Measurements from ENCODE around the gene ADAMTS17. TPM values are rescaled to one million over a fixed set of nuclear protein-coding genes. Genes with fewer than 3 reads are reported as not detected.
"Not testable (repeated sequence)": the region's sequence is repeated elsewhere in the genome, so short reads cannot be mapped to it uniquely, and the experiment has no call there.

Gene ADAMTS17
- polyA plus RNA-seq, 10 donors, result 3.6 to 8.1 (median 5.5) TPM

DNA sequence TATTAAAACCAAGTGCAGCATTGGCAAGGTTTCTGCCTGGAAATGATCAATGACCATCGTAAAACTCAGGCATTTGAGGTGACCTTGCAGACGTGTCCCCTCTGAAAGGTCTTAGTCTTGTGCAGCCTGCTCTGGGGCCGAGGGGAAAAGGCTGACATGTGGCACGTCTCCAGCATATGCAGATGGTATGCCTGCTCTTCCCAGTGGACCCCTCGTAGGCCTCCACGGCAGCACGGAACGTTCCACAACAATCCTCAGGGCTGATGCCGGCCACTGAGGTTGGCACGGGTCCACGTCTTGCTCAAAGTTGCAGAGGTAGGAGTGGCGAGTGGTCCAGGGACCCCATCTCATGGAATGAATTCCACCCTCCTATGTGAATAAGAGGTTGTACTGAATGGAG lies 361.0 kb downstream of the ADAMTS17 start:
- peak in 1 of 3 donors; percentile 35 for DNase-seq

DNA sequence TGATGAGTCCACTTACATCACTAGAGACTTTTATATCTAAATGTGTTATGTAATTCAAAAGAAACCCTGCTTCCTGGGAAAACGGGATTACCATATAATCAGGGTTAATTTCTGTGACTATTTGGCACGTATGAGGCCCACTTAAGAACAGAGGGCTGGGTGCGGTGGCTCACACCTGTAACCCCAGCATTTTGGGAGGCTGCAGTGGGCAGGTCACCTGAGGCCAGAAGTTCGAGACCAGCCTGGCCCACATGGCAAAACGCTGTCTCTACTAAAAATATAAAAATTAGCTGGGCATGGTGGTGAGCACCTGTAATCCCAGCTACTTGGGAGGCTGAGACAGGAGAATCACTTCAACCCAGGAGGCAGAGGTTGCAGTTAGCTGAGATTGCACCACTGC lies 361.9 kb downstream of the ADAMTS17 start:
- DNase-seq, result not testable (repeated sequence)

DNA sequence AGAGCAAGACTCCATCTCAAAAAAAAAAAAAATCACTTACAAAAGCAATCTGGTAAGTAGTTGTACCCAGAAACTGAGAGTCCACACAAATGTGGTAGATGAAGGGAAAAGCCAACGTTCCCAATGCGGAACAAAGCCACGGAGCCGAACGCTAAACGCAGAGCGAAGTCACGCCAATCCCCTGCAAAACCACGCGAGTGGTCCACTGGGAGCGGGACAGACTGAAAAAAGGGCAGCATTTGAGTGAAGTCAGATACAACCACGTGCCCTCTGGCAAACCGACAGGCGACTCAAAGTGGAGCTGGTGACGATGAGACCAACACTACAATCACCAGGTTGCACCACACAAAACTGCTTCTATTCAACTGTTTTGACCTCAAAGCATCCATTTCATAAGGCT lies 362.4 kb downstream of the ADAMTS17 start:
- no peak for DNase-seq

DNA sequence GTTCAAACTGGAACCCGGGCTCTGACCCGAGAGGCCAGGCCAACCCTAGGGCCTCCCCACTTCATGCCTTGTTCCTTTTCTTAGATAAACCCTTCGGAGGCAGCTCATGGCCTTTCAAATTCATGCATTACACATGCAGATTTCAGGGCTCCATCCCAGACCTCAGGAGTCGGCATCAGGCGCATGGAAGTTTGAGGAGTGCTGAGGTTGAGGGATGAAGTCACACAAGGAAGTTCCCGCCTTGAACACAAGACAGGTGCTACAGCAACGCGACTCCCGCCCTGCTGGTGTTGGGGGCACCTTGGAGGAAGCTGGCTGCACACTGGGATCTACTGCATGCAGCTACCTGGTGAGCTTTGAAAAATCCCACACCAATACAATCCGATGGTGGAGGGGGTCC lies 363.3 kb downstream of the ADAMTS17 start:
- no peak for DNase-seq

DNA sequence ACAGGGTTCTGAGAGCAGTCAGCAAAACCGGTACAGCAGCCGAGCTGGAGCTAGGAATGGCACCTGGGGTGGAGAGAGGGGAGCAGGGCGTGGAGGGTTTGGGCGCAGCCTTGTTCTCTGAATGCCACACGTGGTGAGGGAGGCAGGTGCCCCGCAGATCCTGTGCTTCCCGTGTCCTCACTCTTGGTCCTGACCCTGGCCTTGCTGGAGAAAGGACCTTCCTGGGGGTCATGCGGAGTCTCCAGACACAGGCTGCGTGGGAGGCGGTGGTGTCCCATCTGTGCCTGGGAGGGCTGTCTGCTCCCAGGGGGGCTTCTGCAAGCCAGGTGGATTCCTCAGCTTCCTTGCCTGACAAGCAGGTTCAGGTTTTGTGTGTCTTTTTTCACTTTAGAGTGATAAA lies 363.8 kb downstream of the ADAMTS17 start:
- DNase-seq, result no peak

DNA sequence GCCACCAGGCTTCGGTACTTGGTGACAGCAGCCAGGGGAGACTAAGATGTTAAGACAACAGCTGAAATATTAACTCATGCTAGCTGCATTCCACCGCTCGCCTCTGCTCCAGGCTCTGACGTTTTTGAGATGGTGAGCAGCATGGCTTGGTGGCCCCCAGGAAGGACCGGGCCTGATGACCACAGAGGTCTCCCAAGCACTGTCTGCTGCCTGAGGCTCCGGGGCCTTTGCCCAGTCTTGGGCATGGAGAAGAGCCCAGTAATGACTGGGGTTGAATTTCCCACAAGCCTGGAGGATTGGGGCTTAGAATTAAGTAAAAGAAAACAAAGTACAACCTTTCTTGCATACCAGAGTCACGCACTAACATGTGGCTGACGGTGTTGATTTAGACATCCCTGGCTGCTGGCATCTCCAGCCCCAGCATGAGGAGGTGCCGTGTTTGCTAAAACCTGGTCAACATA lies 364.9 kb downstream of the ADAMTS17 start:
- DNase-seq, result no peak

DNA sequence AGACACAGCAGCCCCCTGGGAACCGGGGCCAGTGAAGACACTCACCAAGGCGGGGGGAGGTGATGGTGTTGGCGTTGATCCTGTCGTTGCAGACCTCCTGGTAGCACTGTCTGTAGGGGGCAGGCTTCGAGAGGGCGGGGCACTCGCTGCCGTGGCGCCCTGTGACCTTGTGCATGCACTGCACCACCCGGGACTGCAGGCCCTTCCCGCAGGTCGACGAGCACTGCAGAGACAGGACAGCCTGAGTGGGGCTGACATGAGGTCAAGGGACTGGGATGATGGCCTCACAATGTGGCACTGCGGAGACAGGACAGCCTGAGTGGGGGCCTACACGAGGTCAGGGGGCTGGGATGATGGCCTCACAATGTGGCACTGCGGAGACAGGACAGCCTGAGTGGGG lies 365.8 kb downstream of the ADAMTS17 start:
- no peak for DNase-seq

DNA sequence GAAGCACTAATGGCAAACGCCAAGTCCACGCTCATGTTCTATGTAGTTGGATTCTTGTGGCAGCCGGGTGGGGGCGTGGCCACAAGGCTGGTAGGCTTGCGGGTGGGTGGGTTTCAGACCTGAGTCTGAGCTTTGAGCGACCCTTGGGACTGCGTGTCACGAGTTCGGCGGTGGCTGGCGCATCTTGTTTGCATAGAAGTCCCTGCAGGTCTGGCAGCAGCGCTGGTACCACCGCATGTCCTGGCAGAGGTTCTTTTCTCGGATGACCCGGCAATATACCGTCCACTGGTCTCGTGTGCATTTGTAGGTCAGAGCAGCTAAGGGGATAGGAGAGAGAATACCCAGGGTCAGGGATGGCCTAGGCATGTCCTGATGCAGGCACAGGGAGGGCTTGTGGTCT lies 367.5 kb downstream of the ADAMTS17 start:
- DNase-seq, result no peak

DNA sequence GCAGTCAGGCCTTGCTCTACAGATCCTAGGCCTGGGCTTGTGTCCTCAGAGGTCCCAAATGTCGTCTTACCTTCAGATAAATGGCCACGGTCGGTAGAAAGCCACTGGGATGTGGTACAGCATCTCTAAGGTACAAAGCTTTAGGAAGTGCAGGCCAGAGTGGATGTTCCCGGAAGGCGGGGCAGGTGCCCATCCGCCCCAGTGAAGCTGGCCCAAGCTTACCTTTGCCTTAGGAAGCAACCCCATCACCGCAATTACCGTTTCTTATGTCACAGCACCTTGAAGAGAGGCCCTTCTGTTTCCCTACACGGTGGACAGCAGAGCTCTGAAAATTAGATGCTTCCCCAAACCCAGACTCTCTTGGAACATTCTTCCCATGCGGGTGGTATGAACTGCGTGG lies 368.4 kb downstream of the ADAMTS17 start:
- DNase-seq, result no peak

DNA sequence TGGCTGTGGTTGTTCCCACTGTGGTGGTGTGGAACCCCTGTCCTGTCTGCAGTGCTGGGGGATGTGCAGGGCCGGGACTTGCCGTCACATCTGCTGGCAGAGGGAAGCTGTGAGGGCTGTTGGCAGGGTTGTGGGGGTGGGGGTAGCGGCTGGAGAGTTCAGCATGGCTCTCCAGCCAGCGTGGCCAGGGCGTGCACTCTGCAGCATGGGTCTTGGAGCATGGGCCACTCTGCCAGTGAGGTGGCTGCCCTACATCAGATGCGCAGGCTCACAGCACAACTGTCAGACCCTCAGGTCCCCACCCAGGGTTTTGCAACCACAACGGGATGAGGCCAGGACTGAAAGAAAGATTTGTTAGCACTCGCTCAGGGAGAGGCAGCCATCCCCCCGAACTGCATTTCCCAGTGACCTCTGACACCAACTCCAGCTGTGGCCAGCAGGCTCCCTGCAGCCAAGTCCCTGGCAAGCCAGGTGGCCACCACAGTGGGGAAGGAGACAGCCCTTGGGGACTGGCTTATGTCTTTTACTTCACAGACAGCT lies 370.8 kb downstream of the ADAMTS17 start:
- peak in 1 of 3 donors; percentile 54 for DNase-seq

DNA sequence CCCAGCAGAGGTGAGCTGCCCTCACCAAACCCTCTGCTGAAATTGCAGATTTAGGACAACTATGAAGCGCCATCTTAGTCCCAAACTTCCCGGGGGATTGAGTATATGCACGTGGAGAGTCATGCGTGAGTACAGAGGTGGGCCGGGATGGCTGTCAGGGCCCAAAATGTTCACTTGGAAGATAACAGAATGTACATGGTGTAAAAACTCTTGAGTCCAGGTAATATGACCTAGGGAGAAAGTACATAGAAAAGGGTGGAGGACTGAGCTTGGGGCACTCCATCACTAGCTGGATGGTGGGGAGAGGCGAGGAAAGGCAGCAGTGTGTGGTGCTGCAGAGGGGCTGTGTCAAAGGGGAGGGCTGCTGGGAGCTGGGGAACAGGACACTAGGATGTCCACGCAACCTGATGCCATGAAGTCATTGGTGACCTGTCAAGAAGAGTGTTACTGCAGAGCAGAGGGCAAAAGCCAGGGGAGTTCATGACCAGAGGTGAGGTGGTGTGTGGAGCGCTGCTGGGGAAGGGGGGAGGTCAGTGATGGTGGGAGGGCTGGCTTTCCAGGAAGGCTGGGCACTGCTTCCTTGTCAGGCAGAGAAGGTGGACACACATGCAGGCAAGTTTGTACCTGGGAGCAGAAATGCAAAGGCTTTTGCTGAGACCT lies 372.4 kb downstream of the ADAMTS17 start:
- DNase-seq, result no peak

DNA sequence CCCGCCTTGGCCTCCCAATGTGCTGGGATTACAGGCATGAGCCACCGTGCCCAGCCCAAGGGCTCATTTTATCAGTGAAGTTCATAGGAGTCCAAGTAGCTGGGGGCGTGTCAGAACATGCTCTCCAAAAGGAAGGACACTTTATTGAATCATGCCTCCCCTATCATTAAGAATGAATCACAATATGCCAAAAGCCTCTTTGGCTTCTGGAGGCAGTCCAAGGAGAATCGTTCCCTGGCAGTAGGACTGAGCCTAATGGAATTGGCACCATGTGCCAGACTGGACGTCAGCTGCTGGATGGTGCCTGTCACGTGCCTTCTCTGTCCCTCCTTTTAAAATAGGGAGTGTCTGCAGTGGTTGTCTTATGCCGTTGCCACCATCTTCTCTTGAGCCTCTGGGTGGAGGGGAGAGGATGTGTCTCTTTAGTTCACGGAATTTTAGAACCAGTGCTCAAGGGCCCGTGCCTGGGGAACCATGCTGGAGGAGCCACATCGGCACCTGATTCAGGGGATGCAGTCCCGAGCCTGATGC lies 373.9 kb downstream of the ADAMTS17 start:
- no peak for DNase-seq

DNA sequence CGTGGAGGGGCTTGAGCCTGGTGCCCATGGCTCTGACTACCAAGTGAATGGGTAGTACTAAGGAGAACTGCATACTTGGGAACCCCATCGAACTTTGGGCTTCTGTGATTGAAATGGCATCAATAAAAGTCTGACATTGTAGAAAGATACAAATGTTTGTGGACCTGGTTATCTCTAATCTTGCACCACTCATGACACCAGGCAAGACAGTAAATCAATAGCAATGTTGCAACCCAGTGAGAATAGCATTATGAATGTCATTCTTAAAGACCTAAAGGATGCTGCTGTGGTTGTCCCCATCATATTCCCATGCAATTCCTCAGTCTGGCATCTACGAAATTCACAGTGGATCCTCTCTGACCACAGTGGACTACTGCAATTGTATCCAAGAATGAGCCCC lies 375.0 kb downstream of the ADAMTS17 start:
- no peak for DNase-seq

DNA sequence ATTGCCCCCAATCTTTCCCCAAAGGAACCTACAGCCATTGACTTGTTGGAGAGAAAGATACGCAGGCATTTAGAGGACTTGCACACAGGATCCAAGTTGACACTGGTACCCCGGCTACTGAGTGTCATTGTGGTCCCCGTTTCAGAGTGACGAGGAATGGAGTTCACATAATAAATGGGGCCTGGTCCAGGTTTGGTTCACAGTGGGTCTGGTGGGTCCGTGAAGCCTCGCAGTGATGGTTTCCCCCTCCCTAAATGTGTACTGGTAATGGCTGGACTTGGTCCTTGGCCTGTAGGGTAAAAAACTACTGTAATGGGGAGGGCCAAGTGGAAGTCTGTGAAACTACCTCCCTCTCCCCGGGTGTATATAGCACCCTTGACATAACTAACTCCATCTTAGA lies 376.4 kb downstream of the ADAMTS17 start:
- DNase-seq, result no peak

DNA sequence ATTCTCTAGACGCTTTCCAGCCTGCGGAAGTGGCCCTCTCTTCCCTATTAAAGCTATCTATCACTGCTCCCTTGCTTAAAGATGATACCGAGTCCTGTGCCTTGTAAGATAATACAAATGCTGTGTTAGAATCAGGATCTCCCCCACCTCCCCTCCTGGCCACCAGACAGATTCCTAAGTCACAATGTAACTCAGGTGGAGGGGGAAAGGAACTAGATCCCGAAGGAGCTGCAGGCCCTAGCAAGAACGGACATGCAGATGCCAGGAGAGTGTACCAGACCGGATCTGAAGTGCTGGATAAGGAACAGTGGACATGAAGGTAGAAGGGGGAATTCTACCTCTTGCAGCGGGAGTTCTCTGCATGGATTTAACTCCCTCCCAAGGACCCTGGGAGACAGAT lies 377.8 kb downstream of the ADAMTS17 start:
- no peak for DNase-seq

DNA sequence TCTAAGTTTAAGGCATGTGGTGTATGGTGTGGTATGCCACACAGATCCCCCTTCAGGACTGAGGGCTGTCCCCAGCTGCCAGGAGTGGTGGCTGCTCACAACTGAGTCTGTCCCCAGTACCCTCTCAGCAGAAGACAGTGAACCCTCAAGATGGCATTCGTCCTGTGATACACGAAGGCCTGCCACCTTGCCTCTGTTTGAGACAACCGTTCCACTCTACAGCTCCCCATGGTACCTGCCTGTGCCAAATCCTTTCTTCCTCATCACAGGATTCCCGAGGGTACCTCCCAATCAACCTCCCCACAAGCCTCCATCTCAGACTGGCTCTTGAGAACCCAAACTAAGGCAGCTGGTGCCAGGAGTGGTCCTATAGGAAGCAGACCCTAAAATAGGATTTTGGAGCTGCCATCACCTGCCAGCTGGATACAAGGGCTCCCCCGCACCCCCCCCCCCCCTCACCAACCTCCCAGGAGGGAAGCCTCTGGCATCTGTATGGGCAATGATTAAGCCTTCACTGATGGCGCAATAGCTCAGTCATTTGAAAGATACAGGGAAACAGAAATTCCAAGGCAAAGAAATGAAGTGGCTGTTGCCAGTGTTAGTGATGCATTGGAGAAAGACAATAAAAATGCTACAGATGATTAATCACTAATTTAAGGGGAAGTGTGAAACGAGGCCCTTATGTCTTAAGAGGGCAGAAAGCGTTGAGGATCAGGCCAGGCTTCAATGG lies 378.5 kb downstream of the ADAMTS17 start:
- DNase-seq, result no peak

DNA sequence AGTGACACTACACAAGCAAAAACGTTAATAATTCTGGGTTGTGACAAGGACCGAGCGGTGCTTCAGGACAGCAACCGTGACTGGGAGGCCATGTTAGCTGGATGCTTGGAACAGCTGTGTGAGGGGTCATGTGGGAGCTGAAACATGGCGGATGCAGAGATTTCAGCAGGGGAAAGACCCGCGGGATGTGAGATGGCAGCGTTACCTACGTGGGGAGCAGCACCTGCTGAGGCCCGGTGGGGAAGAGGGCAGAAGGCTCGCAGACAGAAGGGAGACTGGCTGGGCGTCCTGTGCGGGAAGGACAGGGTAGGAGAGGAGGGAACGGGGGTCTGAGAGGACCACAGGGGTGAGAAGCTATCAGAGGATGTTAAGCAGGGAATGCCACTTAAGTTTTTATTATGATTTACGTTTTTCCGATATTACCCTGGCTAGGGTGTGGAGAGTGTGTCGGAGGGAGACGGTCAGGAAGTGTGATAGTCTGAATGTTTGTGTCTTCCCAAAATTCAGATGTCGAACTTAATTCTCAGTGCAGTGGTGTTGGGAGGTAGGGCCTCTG lies 379.7 kb downstream of the ADAMTS17 start:
- no peak for DNase-seq

DNA sequence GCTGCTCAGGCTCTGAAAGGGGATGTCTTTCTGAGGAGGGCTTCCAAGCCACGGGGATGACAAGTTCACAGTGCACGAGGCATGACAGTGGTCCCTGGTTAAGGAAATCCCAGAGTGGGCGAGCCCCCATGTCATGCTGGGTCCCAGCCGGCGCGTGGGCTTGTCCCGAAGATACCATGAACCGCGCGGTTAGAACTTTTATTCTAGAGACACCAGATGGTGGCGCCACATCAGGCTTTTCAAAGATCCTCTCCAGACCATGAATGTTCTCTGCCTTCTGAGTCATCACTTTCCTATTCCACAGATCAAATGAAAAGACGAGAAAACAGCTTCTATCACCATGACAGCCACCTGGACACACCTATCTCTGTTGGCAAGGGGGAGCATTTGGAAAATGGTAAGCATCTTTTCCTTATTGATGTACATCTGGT lies 380.7 kb downstream of the ADAMTS17 start:
- no peak for DNase-seq

DNA sequence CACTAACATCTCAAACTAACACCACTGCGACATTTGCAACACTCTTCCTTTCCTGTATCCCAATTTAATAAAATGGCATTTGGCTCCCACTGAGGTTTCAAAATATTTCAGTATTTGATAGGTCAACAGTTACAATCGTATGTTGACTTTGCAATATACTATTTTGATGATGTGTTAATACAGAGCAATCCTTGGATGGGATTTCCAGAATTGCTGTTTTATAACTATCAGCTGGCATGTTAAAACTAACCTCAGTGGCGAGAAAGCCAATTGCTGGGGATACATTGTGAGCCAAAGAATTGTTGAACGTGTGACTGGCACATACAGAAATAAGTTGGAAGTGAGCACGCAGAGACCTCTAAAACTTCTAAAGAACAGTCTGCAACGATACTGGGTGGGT lies 382.4 kb downstream of the ADAMTS17 start:
- DNase-seq, result no peak

DNA sequence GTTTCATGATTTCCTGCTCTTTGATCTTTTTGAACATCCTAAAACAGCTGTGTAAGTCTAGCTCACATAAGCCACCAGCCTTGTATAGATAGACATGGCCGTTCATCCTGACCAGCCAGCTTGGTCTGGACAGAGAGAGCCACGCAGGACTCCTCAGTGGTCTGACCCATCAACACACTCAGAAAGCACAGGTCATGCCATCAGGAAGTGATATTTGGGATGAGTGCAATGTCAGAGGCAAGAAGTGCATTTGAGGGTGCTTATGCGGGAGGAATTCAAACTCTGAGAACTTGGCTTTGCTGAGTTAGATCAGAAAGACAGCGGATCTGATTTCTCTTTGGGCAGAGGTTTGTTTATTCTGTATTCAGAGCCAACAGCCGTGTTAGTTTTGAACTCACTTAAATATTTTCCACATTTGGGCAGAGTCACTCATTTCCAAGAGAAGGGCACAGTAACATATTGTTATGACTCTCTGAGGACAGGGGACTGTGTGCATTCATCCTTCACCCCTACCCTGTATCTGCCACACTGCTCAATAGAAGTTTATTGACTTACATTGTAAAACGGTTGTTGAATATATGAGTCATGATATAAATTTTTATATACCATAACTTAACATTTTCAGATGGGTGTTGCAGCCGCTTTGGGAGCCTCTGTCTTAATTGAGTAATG lies 383.2 kb downstream of the ADAMTS17 start:
- DNase-seq, result no peak

DNA sequence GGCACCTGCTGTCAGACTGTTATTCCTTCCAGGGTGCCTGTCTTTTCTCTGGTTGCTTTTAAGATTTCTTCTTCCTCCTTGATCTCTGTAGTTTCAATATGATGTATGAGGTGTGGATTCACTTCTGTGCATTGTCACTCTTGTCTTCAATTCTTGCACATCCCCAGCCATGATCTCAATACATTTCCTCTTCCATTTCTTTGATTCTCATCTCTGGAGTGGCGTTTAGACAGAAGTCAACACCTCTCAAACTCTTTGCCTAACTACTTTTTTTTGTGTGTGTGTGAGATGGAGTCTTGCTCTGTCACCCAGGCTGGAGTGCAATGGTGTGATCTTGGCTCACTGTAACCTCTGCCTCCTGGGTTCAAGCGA lies 384.1 kb downstream of the ADAMTS17 start:
- no peak for DNase-seq
